Activated CD8-positive, alpha-beta memory T cell treated with anti-CD3 and anti-CD28 coated beads, Interleukin-2, amount 50 U/mL, for 48 hours (primary cell): ENCODE results near the gene FCGBP.
A peak's percentile ranks its signal among the peaks of the same experiment; 100 is the strongest.

Source experiments
- DNase-seq: peaks from one replicate; pipeline ENCODE4 v3.0.0-alpha.2; 2020

The FCGBP gene

GRCh38 chr19:39943586-39943985 is 9.2 kb upstream of the FCGBP start:
- peak; percentile 47 for DNase-seq

GRCh38 chr19:39942366-39942730 is 7.9 kb upstream of the FCGBP start:
- peak; percentile 41 for DNase-seq

- peak; percentile 62 for DNase-seq
Measured at GRCh38 chr19:39941615-39942365, 7.4 kb upstream of the FCGBP start.

- DNase-seq, result peak; percentile 51
Measured at GRCh38 chr19:39941151-39941550, 6.7 kb upstream of the FCGBP start.

GRCh38 chr19:39940221-39940833 is 5.9 kb upstream of the FCGBP start:
- DNase-seq, result no peak

GRCh38 chr19:39939556-39939955 is 5.1 kb upstream of the FCGBP start:
- no peak for DNase-seq

- DNase-seq, result no peak
Measured at GRCh38 chr19:39937787-39938186, 3.4 kb upstream of the FCGBP start.

- DNase-seq, result peak; percentile 63
Measured at GRCh38 chr19:39937094-39937720, 2.8 kb upstream of the FCGBP start.

GRCh38 chr19:39936622-39937021 is 2.2 kb upstream of the FCGBP start:
- no peak for DNase-seq

- peak; percentile 54 for DNase-seq
Measured at GRCh38 chr19:39936020-39936419, 1.6 kb upstream of the FCGBP start.

GRCh38 chr19:39935364-39935661 is 879 bp upstream of the FCGBP start:
- DNase-seq, result peak; percentile 50

- no peak for DNase-seq
Measured at GRCh38 chr19:39929750-39930149, 4.7 kb downstream of the FCGBP start.

GRCh38 chr19:39928357-39928725 is 6.1 kb downstream of the FCGBP start:
- peak; percentile 30 for DNase-seq

GRCh38 chr19:39927524-39928356 is 6.7 kb downstream of the FCGBP start:
- DNase-seq, result peak; percentile 47

- DNase-seq, result peak; percentile 33
Measured at GRCh38 chr19:39927076-39927475, 7.4 kb downstream of the FCGBP start.

- peak; percentile 44 for DNase-seq
Measured at GRCh38 chr19:39926170-39926760, 8.2 kb downstream of the FCGBP start.

- DNase-seq, result peak; percentile 29
Measured at GRCh38 chr19:39924952-39925351, 9.5 kb downstream of the FCGBP start.

- peak; percentile 10 for DNase-seq
Measured at GRCh38 chr19:39924389-39924788, 10.0 kb downstream of the FCGBP start.

GRCh38 chr19:39923862-39924261 is 10.6 kb downstream of the FCGBP start:
- DNase-seq, result no peak

- DNase-seq, result no peak
Measured at GRCh38 chr19:39919976-39920375, 14.5 kb downstream of the FCGBP start.

GRCh38 chr19:39918183-39918651 is 16.2 kb downstream of the FCGBP start:
- no peak for DNase-seq

GRCh38 chr19:39917561-39918182 is 16.8 kb downstream of the FCGBP start:
- no peak for DNase-seq
